Subcutaneous abdominal adipose tissue (tissue), 5 donors: ENCODE data around the gene CELA2B.
"Not testable (repeated sequence)": the region's sequence is repeated elsewhere in the genome, so short reads cannot be mapped to it uniquely, and the experiment has no call there.

Experiments used
- H3K27ac ChIP-seq: one replicate; pipeline ENCODE4 v1.7.0; 2013; ENCODE audit warnings: low read depth, mild to moderate bottlenecking, inconsistent platforms, low read length, moderate library complexity
- H3K27me3 ChIP-seq, 5 donors: one replicate each; pipeline ENCODE4 v1.7.0; 2013; ENCODE audit warnings: low read length in 5 of 5, inconsistent platforms in 1 of 5; ENCODE audit not compliant: control insufficient read depth in 5 of 5, insufficient read depth in 4 of 5
- H3K36me3 ChIP-seq, 5 donors: one replicate each; pipeline ENCODE4 v1.7.0; 2013; ENCODE audit warnings: low read length in 5 of 5; ENCODE audit not compliant: control insufficient read depth in 5 of 5, insufficient read depth in 5 of 5
- H3K4me1 ChIP-seq, 5 donors: one replicate each; pipeline ENCODE4 v1.7.0; 2013; ENCODE audit warnings: low read length in 5 of 5, mild to moderate bottlenecking in 3 of 5, moderate library complexity in 1 of 5; ENCODE audit not compliant: control insufficient read depth in 5 of 5, insufficient read depth in 5 of 5
- H3K4me3 ChIP-seq, 5 donors: one replicate each; pipeline ENCODE4 v1.7.0; 2013; ENCODE audit warnings: low read length in 5 of 5, low read depth in 1 of 5
- H3K9ac ChIP-seq, 5 donors: one replicate each; pipeline ENCODE4 v1.7.0; 2013; ENCODE audit warnings: low read length in 5 of 5, mild to moderate bottlenecking in 4 of 5, moderate library complexity in 3 of 5
- H3K9me3 ChIP-seq, 5 donors: one replicate each; pipeline ENCODE4 v1.7.0; 2013; ENCODE audit warnings: low read length in 5 of 5; ENCODE audit not compliant: control insufficient read depth in 5 of 5
- donor health status: healthy.
- donor health status: healthy.
- donor health status: healthy.
- donor health status: healthy.
- donor health status: healthy.

Gene CELA2B

GRCh38 chr1:15433471-15433870 lies 42.4 kb upstream of the CELA2B start:
- Histone ChIP-seq H3K36me3 (peaks cover 0 to 21% (median 7%) of the 10 kb centered on the region in 5 donors), H3K27me3 (no peaks in the 10 kb centered on the region), H3K4me1 (peaks cover 0 to 3% (median 0%) of the 10 kb centered on the region in 5 donors), H3K4me3 (no peak overlapping the region), H3K9me3 (no peaks in the 10 kb centered on the region), H3K9ac (no peak overlapping the region), H3K27ac (no peak overlapping the region)

- H3K36me3 ChIP-seq, H3K9me3 ChIP-seq, H3K27me3 ChIP-seq, H3K4me3 ChIP-seq, H3K4me1 ChIP-seq, H3K9ac ChIP-seq, H3K27ac ChIP-seq: not testable (repeated sequence)
Observed at GRCh38 chr1:15434739-15435138, 41.2 kb upstream of the CELA2B start.

GRCh38 chr1:15435239-15436077 lies 40.4 kb upstream of the CELA2B start:
- H3K4me1 ChIP-seq, result peaks cover 0 to 3% (median 0%) of the 10 kb centered on the region in 5 donors
- no peak overlapping the region for H3K4me3 ChIP-seq
- H3K9ac ChIP-seq, result no peak overlapping the region
- no peak overlapping the region for H3K27ac ChIP-seq
- peaks cover 0 to 4% (median 3%) of the 10 kb centered on the region in 5 donors for H3K36me3 ChIP-seq
- no peaks in the 10 kb centered on the region for H3K9me3 ChIP-seq
- H3K27me3 ChIP-seq, result no peaks in the 10 kb centered on the region

- peaks cover 0 to 3% (median 0%) of the 10 kb centered on the region in 5 donors for H3K4me1 ChIP-seq
- H3K4me3 ChIP-seq, result no peak overlapping the region
- no peaks in the 10 kb centered on the region for H3K36me3 ChIP-seq
- H3K9me3 ChIP-seq, result no peaks in the 10 kb centered on the region
- H3K27ac ChIP-seq, result no peak overlapping the region
- peaks cover 0 to under 1% (median 0%) of the 10 kb centered on the region in 5 donors for H3K27me3 ChIP-seq
- no peak overlapping the region for H3K9ac ChIP-seq
Observed at GRCh38 chr1:15436881-15437442, 38.9 kb upstream of the CELA2B start.

- Histone ChIP-seq H3K4me1 (peaks cover 0 to 2% (median 0%) of the 10 kb centered on the region in 5 donors), H3K36me3 (no peaks in the 10 kb centered on the region), H3K27ac (no peak overlapping the region), H3K4me3 (no peak overlapping the region), H3K9ac (no peak overlapping the region), H3K9me3 (no peaks in the 10 kb centered on the region), H3K27me3 (peaks cover 0 to 7% (median 0%) of the 10 kb centered on the region in 5 donors)
Observed at GRCh38 chr1:15439325-15439724, 36.6 kb upstream of the CELA2B start.

- H3K27ac ChIP-seq, result no peak overlapping the region
- H3K9ac ChIP-seq, result no peak overlapping the region
- H3K9me3 ChIP-seq, result no peaks in the 10 kb centered on the region
- peaks cover 0 to under 1% (median 0%) of the 10 kb centered on the region in 5 donors for H3K4me1 ChIP-seq
- H3K4me3 ChIP-seq, result no peak overlapping the region
- H3K27me3 ChIP-seq, result peaks cover 0 to 7% (median 0%) of the 10 kb centered on the region in 5 donors
- no peaks in the 10 kb centered on the region for H3K36me3 ChIP-seq
Observed at GRCh38 chr1:15440357-15440756, 35.5 kb upstream of the CELA2B start.

GRCh38 chr1:15441247-15441646 lies 34.7 kb upstream of the CELA2B start:
- H3K4me3 ChIP-seq, result no peak overlapping the region

GRCh38 chr1:15442119-15442518 lies 33.8 kb upstream of the CELA2B start:
- Histone ChIP-seq H3K36me3 (no peaks in the 10 kb centered on the region), H3K4me3 (no peak overlapping the region), H3K9ac (no peak overlapping the region), H3K4me1 (no peaks in the 10 kb centered on the region), H3K27me3 (peaks cover 1 to 9% (median 7%) of the 10 kb centered on the region in 5 donors), H3K9me3 (no peaks in the 10 kb centered on the region), H3K27ac (no peak overlapping the region)

More at GRCh38 chr1:15441247-15441646, 34.7 kb upstream of the CELA2B start:
- no peak overlapping the region for H3K9ac ChIP-seq
- H3K36me3 ChIP-seq, result no peaks in the 10 kb centered on the region
- no peak overlapping the region for H3K27ac ChIP-seq
- no peaks in the 10 kb centered on the region for H3K4me1 ChIP-seq
- no peaks in the 10 kb centered on the region for H3K9me3 ChIP-seq
- peaks cover 0 to 7% (median 2%) of the 10 kb centered on the region in 5 donors for H3K27me3 ChIP-seq

- H3K4me1 ChIP-seq, result no peaks in the 10 kb centered on the region
Observed at GRCh38 chr1:15442759-15443158, 33.1 kb upstream of the CELA2B start.

GRCh38 chr1:15443281-15443680 lies 32.6 kb upstream of the CELA2B start:
- H3K4me3 ChIP-seq, result no peak overlapping the region
- no peak overlapping the region for H3K9ac ChIP-seq
- H3K27ac ChIP-seq, result no peak overlapping the region
- no peaks in the 10 kb centered on the region for H3K9me3 ChIP-seq
- H3K4me1 ChIP-seq, result no peaks in the 10 kb centered on the region
- peaks cover 7 to 14% (median 7%) of the 10 kb centered on the region in 5 donors for H3K27me3 ChIP-seq
- H3K36me3 ChIP-seq, result no peaks in the 10 kb centered on the region

More at GRCh38 chr1:15442759-15443158, 33.1 kb upstream of the CELA2B start:
- Histone ChIP-seq H3K27me3 (peaks cover 7 to 13% (median 7%) of the 10 kb centered on the region in 5 donors), H3K9me3 (no peaks in the 10 kb centered on the region), H3K36me3 (no peaks in the 10 kb centered on the region), H3K27ac (no peak overlapping the region), H3K4me3 (no peak overlapping the region), H3K9ac (no peak overlapping the region)
